ENCODE results near the gene PPFIA2. TPM values are rescaled to one million over a fixed set of nuclear protein-coding genes. Genes with fewer than 3 reads are reported as not detected.

Gene PPFIA2
- total and polyA plus RNA-seq, 9 of the 15 experiments (the other 6 are each of a cell fraction or from before 2014, with no cell fraction given) = not detected

DNA sequence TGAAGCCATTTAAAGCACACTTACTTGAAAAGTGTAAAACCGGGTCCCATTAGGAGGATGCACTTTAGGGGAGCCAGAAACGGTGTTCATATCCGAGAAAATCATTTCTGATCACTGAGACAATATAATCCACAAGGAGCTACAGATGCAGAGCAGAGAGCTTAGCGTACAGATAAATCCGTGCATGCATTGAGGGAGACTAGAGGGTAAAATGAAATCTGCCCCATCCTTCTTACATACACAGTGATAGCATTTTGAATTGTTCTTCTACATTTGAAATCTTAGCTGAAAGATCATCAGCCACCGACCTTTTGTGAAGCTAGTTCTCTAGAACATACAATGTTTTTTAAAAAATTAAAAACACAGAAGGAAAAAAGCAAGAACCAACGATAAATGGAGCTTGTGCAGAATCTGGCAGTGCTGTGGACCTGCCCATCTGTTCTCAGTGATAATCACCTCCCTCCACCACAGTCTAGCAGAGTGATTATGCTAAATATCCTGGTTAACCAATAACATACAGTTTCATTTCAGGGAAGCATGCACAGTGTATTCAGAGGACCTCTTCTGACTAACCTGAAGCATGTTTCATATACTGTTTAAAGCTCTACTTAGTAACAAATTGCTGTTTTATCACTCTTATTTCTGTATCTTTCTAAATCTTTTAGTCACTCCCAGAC, 161.1 kb downstream of the PPFIA2 start:
- FAIRE-seq (no peak), ATAC-seq (no peak), DNase-seq (ENCODE audit: extremely low read depth in 1 of 4, low spot score in 3 of 4) (no peak)
- Histone ChIP-seq H3K4me2 (ENCODE audit: insufficient read depth, low read length) (no peak overlapping the region), H3K9me3 (replicated peaks; ENCODE audit: control insufficient read depth, insufficient read depth, low read depth, low read length) (no peaks in the 10 kb centered on the region; the same call in 1 of the 2 replicates), H3K4me3 (no peak overlapping the region), H3K9me1 (ENCODE audit: control insufficient read depth, insufficient read depth, low read length) (no peaks in the 10 kb centered on the region), H3K27ac (ENCODE audit: extremely low read depth, low read depth, low read length) (no peak overlapping the region), H4K20me1 (replicated peaks; ENCODE audit: control insufficient read depth, insufficient read depth, low read length) (no peaks in the 10 kb centered on the region), H3K4me1 (replicated peaks in 1 of 2; ENCODE audit: control insufficient read depth in 2 of 2, insufficient read depth in 2 of 2, low read length in 2 of 2) (no peaks in the 10 kb centered on the region), H3K36me3 (ENCODE audit: control insufficient read depth, insufficient read depth, low read length) (no peaks in the 10 kb centered on the region), H2AFZ (ENCODE audit: low read depth, low read length) (no peak overlapping the region), H3K27me3 (ENCODE audit: control insufficient read depth in 2 of 2, insufficient read depth in 2 of 2, low read length in 2 of 2) (no peaks in the 10 kb centered on the region), H3K9ac (ENCODE audit: insufficient read depth in 1 of 2, low read depth in 2 of 2, low read length in 2 of 2) (no peak overlapping the region), H3K79me2 (ENCODE audit: control insufficient read depth, insufficient read depth, low read length) (no peaks in the 10 kb centered on the region)
- intact Hi-C loops (cut with micrococcal nuclease) = no loop called here
- WGBS (ENCODE audit: insufficient coverage, low coverage, missing lambda C conversion rate) = 0% methylated on average over 7 of the region's 7 CpGs
- ChIA-PET CTCF (ENCODE audit: low intra/inter-chr PET ratio) (no interaction called here), POLR2A (no interaction called here)
- TF ChIP-seq NR4A1 (CRISPR knock-in tag; IDR thresholded peaks at IDR 0.05) (no peak), NR4A1 (tag; IDR thresholded peaks at IDR 0.05) (no peak)
- no TSS peak for BruUV-seq (replicated peaks)
- in situ Hi-C loops (cut with MboI) = no loop called here

DNA sequence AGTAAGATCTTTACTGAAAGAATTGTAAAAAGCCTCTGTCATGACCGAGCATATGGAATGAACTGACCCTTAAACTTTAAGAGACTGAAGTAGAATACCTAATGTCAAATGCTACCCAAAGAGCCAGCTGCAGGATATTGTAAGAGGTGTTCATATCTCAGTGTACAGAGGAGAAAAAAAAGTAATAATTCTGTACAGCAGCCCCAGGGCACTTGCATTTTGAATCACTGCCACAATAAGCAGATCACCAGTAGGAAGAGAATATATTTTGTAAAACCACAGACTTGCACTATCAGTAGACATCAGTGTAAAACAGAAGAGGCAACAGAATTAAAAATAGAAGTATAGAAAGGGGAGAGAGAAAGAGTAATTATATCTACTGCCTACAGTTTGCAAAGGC, 162.6 kb downstream of the PPFIA2 start:
- ATAC-seq (no peak), FAIRE-seq (no peak), DNase-seq (ENCODE audit: extremely low read depth in 1 of 4, low spot score in 3 of 4) (no peak)
- Histone ChIP-seq H3K27me3 (ENCODE audit: control insufficient read depth in 2 of 2, insufficient read depth in 2 of 2, low read length in 2 of 2) (no peaks in the 10 kb centered on the region), H3K9ac (ENCODE audit: insufficient read depth in 1 of 2, low read depth in 2 of 2, low read length in 2 of 2) (no peak overlapping the region), H3K4me1 (replicated peaks in 1 of 2; ENCODE audit: control insufficient read depth in 2 of 2, insufficient read depth in 2 of 2, low read length in 2 of 2) (no peaks in the 10 kb centered on the region), H3K79me2 (ENCODE audit: control insufficient read depth, insufficient read depth, low read length) (no peaks in the 10 kb centered on the region), H3K27ac (ENCODE audit: extremely low read depth, low read depth, low read length) (no peak overlapping the region), H3K4me3 (no peak overlapping the region), H3K36me3 (ENCODE audit: control insufficient read depth, insufficient read depth, low read length) (no peaks in the 10 kb centered on the region), H4K20me1 (replicated peaks; ENCODE audit: control insufficient read depth, insufficient read depth, low read length) (no peaks in the 10 kb centered on the region), H2AFZ (ENCODE audit: low read depth, low read length) (no peak overlapping the region), H3K9me1 (ENCODE audit: control insufficient read depth, insufficient read depth, low read length) (no peaks in the 10 kb centered on the region), H3K4me2 (ENCODE audit: insufficient read depth, low read length) (no peak overlapping the region), H3K9me3 (replicated peaks; ENCODE audit: control insufficient read depth, insufficient read depth, low read depth, low read length) (no peaks in the 10 kb centered on the region; the same call in 1 of the 2 replicates)
- TF ChIP-seq ZNF143 (CRISPR knock-in tag; IDR thresholded peaks at IDR 0.05) (no peak), RBM22 (IDR thresholded peaks at IDR 0.05; ENCODE audit: low read depth, low read length, poor library complexity, severe bottlenecking) (no peak)
- TF ChIP-seq, protein P1, sequence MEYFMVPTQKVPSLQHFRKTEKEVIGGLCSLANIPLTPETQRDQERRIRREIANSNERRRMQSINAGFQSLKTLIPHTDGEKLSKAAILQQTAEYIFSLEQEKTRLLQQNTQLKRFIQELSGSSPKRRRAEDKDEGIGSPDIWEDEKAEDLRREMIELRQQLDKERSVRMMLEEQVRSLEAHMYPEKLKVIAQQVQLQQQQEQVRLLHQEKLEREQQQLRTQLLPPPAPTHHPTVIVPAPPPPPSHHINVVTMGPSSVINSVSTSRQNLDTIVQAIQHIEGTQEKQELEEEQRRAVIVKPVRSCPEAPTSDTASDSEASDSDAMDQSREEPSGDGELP (CRISPR knock-in tag; IDR thresholded peaks at IDR 0.05; ENCODE audit: borderline replicate concordance) = no peak
- CTCF ChIA-PET (ENCODE audit: low intra/inter-chr PET ratio) = no interaction called here
- no TSS peak for BruUV-seq (replicated peaks)
- in situ Hi-C loops (cut with MboI) = no loop called here
- WGBS (ENCODE audit: insufficient coverage, low coverage, missing lambda C conversion rate) = 0% methylated on average over 1 of the region's 1 CpG
- intact Hi-C loops (cut with micrococcal nuclease) = no loop called here
- POLR2A ChIA-PET = no interaction called here
